Gastroesophageal sphincter (tissue), 4 donors: ENCODE measurements around the gene RTL9. TPM values are rescaled to one million over a fixed set of nuclear protein-coding genes. Genes with fewer than 3 reads are reported as not detected.

Experiments
- ATAC-seq: fragments of 150-250 bp; one replicate; pipeline ENCODE4 v1.9.1; 2016; ENCODE audit warnings: mild to moderate bottlenecking, moderate library complexity
- H3K27ac ChIP-seq, 4 donors: fragments of 200-600 bp; sonication (generic) in 3 of 4; 1 replicate in 3 of 4; 2 replicates in 1 of 4; pipeline ENCODE4 v1.5.1; 2016 to 2019
- H3K27me3 ChIP-seq: fragments of 200-600 bp; sonication (generic); one replicate; pipeline ENCODE4 v1.5.1; 2019
- H3K36me3 ChIP-seq, 2 donors: fragments of 200-600 bp; sonication (generic); one replicate each; pipeline ENCODE4 v1.5.1; 2019; ENCODE audit warnings: control low read depth in 1 of 2
- H3K4me1 ChIP-seq, 3 donors: fragments of 200-600 bp; sonication (generic); 1 replicate in 2 of 3; 2 replicates in 1 of 3; pipeline ENCODE4 v1.5.1; 2016 to 2019; ENCODE audit warnings: control low read depth in 2 of 3
- H3K4me3 ChIP-seq, 2 donors: fragments of 200-600 bp; sonication (generic); one replicate each; pipeline ENCODE4 v1.5.1; 2019; ENCODE audit warnings: mild to moderate bottlenecking in 1 of 2, moderate library complexity in 1 of 2
- H3K9me3 ChIP-seq, 3 donors: fragments of 200-600 bp; sonication (generic); one replicate each; pipeline ENCODE4 v1.5.1; 2017 to 2019; ENCODE audit warnings: control low read depth in 2 of 3
- EP300 ChIP-seq: sonication (generic); formaldehyde crosslinking; IDR thresholded peaks from one replicate; pipeline ENCODE4 v1.6.1; 2017; ENCODE audit warnings: antibody characterized with exemption, mild to moderate bottlenecking
- POLR2A ChIP-seq, 2 donors: fragments of 450-650 bp; IDR thresholded peaks; one replicate each; pipeline ENCODE4 v1.6.1; 2017; ENCODE audit warnings: antibody characterized with exemption in 2 of 2, mild to moderate bottlenecking in 2 of 2, moderate library complexity in 1 of 2
- POLR2AphosphoS5 ChIP-seq: sonication (generic); formaldehyde crosslinking; IDR thresholded peaks from one replicate; pipeline ENCODE4 v1.6.1; 2017; ENCODE audit warnings: antibody characterized with exemption
- WGBS, 2 donors: methylation state at CpG; one replicate each; pipeline ENCODE4 v1.1.5; 2018; ENCODE audit warnings: low coverage in 1 of 2; 5-methylcytosine and 5-hydroxymethylcytosine counted together
- total RNA-seq, 4 donors: library from RNA; depleted of rRNA; stranded (reverse); fragments of >200 nt; gene quantifications; one replicate each; pipeline ENCODE4 v1.1.0, GENCODE V29; 2016
- TF ChIP-seq, protein P1 (sequence below), 4 experiments: fragments of 200-600 bp in 2 of 4; fragments of 450-650 bp in 2 of 4; sonication (generic) in 1 of 4; IDR thresholded peaks; one replicate each; pipeline ENCODE4 v1.5.1; 2017 to 2019; ENCODE audit warnings: antibody characterized with exemption in 4 of 4, mild to moderate bottlenecking in 2 of 4, moderate library complexity in 2 of 4

RTL9 gene
- total RNA-seq, 4 donors from 2014 or later = under 0.01 to 0.07 TPM; not detected in 2

DNA sequence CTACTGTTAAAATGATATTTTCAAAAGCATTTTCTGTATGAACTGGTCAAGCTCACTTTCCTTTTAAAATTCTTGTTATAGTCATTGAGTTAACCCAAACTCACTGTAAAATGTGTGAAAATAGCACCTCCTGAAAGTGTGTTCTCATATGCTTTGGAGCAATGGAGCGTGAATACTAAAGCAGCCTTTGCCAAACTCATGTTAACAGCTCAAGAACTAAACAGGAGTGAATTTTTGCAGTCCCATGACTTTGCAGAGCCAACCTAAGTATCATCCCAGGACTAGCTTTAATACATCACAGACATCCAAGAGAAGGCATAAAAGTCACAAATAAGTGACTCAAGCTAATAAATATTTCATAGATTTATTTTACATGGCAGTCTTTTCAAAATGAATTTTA is 43.1 kb upstream of the RTL9 start:
- no peak for ATAC-seq
- Histone ChIP-seq H3K27ac (no peak overlapping the region), H3K27me3 (no peaks in the 10 kb centered on the region), H3K36me3 (no peaks in the 10 kb centered on the region), H3K4me3 (no peak overlapping the region), H3K9me3 (no peaks in the 10 kb centered on the region), H3K4me1 (peaks cover 0 to 6% (median 0%) of the 10 kb centered on the region in 3 donors)
- TF ChIP-seq POLR2A (IDR thresholded peaks at IDR 0.05) (no peak), EP300 (no peak), POLR2AphosphoS5 (no peak)
- TF ChIP-seq, protein P1, sequence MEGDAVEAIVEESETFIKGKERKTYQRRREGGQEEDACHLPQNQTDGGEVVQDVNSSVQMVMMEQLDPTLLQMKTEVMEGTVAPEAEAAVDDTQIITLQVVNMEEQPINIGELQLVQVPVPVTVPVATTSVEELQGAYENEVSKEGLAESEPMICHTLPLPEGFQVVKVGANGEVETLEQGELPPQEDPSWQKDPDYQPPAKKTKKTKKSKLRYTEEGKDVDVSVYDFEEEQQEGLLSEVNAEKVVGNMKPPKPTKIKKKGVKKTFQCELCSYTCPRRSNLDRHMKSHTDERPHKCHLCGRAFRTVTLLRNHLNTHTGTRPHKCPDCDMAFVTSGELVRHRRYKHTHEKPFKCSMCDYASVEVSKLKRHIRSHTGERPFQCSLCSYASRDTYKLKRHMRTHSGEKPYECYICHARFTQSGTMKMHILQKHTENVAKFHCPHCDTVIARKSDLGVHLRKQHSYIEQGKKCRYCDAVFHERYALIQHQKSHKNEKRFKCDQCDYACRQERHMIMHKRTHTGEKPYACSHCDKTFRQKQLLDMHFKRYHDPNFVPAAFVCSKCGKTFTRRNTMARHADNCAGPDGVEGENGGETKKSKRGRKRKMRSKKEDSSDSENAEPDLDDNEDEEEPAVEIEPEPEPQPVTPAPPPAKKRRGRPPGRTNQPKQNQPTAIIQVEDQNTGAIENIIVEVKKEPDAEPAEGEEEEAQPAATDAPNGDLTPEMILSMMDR (IDR thresholded peaks at IDR 0.05) = no peak
- 50 to 100% methylated on average over 1 of the region's 1 CpG for WGBS, 2 donors

GRCh38 chrX:110316351-110317060 is 42.1 kb upstream of the RTL9 start:
- 20 to 36% methylated on average over 5 to 12 of the region's 12 CpGs for whole genome bisulfite sequencing, 2 donors
- H3K27ac ChIP-seq = peak overlapping the region in 2 of 4 donors; percentile 83 to 87
- peak overlapping the region; percentile 59 to 95 for H3K4me3 ChIP-seq
- ATAC-seq = no peak
- TF ChIP-seq POLR2A (IDR thresholded peaks at IDR 0.05) = no peak
- no peak for TF ChIP-seq EP300
- no peak for TF ChIP-seq POLR2AphosphoS5
- TF ChIP-seq, protein P1 (IDR thresholded peaks at IDR 0.05) = no peak
- peaks cover 0 to 6% (median 0%) of the 10 kb centered on the region in 3 donors for H3K4me1 ChIP-seq
- no peaks in the 10 kb centered on the region for H3K27me3 ChIP-seq
- H3K9me3 ChIP-seq = no peaks in the 10 kb centered on the region
- no peaks in the 10 kb centered on the region for H3K36me3 ChIP-seq

- H3K9me3 ChIP-seq = no peaks in the 10 kb centered on the region
- H3K27me3 ChIP-seq = no peaks in the 10 kb centered on the region
- WGBS, 2 donors = 33% methylated on average over 7 of the region's 40 CpGs; no CpG with 5 or more reads in 1 of the 2 donors
- peaks cover 0 to 6% (median 0%) of the 10 kb centered on the region in 3 donors for H3K4me1 ChIP-seq
- ATAC-seq = peak; percentile 9
- H3K4me3 ChIP-seq = peak overlapping the region; percentile 59 to 95
- H3K27ac ChIP-seq = peak overlapping the region; percentile 72 to 87 (median 82)
- no peaks in the 10 kb centered on the region for H3K36me3 ChIP-seq
- TF ChIP-seq POLR2AphosphoS5 = no peak
Observed at GRCh38 chrX:110317061-110317819, 41.4 kb upstream of the RTL9 start.

GRCh38 chrX:110317820-110318663 is 40.6 kb upstream of the RTL9 start, which contains the start of gene AMMECR1:
TSS of gene AMMECR1 (minus strand) at chrX:110318085. CDS start at chrX:110318071, 14 bp downstream.
- 6 to 66% methylated on average over 3 to 8 of the region's 78 CpGs for WGBS, 2 donors
- H3K4me3 ChIP-seq = peak within 1 kb of the TSS; percentile 59 to 95
- peak within 1 kb of the TSS; percentile 72 to 87 (median 82) for H3K27ac ChIP-seq
- no peaks in the 10 kb centered on the region for H3K36me3 ChIP-seq
- TF ChIP-seq POLR2A (IDR thresholded peaks at IDR 0.05) = peak in 1 of 2 donors; percentile 51
- no peak for TF ChIP-seq EP300
- TF ChIP-seq POLR2AphosphoS5 = peak; percentile 43
- TF ChIP-seq, protein P1 (IDR thresholded peaks at IDR 0.05) = no peak
- no peaks in the 10 kb centered on the region for H3K9me3 ChIP-seq
- peak; percentile 95 for ATAC-seq
- peaks cover 0 to 6% (median 0%) of the 10 kb centered on the region in 3 donors for H3K4me1 ChIP-seq
- H3K27me3 ChIP-seq = no peaks in the 10 kb centered on the region

- H3K27me3 ChIP-seq = no peaks in the 10 kb centered on the region
- ATAC-seq = no peak
- WGBS, 2 donors = 6 to 29% methylated on average over 1 to 4 of the region's 4 CpGs
- H3K36me3 ChIP-seq = no peaks in the 10 kb centered on the region
- H3K9me3 ChIP-seq = no peaks in the 10 kb centered on the region
- peaks cover 0 to 6% (median 0%) of the 10 kb centered on the region in 3 donors for H3K4me1 ChIP-seq
- TF ChIP-seq POLR2AphosphoS5 = no peak
- TF ChIP-seq POLR2A (IDR thresholded peaks at IDR 0.05) = no peak
- TF ChIP-seq, protein P1 (IDR thresholded peaks at IDR 0.05) = no peak
- TF ChIP-seq EP300 = no peak
- H3K27ac ChIP-seq = peak overlapping the region in 3 of 4 donors; percentile 72 to 87 (median 83)
- peak overlapping the region; percentile 59 to 95 for H3K4me3 ChIP-seq
Observed at GRCh38 chrX:110318664-110318968, 40.0 kb upstream of the RTL9 start.
